ENCODE results near the gene PIP4P1.
A peak's percentile ranks its signal among the peaks of the same experiment; 100 is the strongest.
"Not testable (repeated sequence)": the region's sequence is repeated elsewhere in the genome, so short reads cannot be mapped to it uniquely, and the experiment has no call there.

Gene PIP4P1

DNA sequence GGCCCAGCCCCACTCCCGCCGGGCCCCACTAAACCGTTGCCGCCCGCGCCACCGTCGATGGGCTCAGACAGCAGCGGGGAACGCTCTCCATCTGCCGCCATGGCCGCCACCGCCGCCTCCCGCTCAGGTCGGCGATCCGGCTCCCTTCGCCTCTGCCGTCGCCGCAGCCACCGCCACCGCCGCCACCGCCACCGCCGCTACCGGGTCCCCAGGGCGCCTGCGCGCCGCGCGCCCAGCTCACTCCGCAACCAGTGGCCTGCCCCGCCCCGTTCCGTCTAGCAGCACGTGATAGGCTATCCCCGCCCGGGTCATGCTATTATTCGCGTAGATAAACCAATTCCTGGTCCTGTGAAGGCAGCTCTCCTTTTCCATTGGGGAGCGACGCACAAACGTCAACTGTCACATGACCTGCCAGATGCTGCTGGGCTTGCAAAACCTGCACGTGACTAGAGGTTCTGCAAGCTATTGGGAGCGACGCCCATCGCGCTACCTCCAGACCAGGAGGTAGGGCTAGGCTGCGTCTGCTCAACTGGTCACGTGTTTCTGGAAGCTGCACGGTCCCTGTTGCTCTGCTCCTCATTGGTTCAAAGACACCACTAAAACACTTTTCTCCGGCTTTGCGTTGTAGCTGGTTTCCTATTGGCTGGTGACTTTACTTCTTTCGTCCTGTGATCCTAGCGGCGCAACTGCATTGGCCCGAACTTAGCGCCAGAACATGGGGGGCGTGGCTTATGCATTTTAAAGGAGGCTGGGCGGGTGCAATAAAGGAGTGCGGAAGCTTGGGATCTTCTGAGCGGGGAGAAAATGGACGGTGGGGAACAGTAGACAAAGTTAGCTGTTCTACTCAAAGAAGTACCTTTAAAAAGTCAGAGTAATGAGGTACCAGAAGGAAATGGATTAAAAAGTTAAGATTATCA is at the start of gene PIP4P1:
Gene PIP4P1 (minus strand): TSS at position 210 of the 917 bp plus-strand sequence. CDS start 109 bp downstream, at position 101.
- DNase-seq = peak; percentile 86 to 100

DNA sequence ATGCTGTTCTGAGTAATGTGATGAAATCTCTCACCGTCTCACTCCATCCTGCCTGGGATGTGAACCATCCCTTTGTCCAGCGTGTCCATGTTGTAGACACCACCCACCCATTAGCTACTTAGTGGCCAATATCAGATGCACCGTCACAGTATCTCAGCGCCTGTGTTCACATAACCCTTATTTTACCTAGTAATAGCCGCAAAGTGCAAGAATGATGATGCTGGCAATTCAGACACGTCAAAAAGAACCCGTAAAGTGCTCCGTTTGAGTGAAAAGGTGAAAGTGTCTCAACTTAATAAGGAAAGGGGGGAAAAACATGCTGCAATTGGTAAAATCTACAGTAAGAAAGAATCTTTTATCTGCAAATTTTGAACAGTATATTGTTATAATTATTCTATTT is 47.1 kb upstream of the PIP4P1 start:
- DNase-seq = no peak

DNA sequence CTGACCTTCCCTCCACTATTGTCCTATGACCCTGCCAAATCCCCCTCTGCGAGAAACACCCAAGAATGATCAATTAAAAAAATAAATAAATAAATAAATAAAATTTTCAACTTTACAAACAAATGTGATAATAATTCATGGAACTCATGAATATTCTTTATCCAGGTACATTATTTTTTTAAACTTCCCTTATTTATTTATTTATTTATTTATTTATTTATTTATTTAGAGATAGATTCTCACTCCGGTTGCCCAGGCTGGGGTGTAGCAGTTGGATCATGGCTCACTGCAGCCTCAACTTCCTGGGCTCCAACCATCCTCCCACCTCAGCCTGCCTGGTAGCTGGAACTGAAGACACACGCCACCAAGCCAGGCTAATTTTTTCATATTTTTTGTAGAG is 46.3 kb upstream of the PIP4P1 start:
- DNase-seq = not testable (repeated sequence)

DNA sequence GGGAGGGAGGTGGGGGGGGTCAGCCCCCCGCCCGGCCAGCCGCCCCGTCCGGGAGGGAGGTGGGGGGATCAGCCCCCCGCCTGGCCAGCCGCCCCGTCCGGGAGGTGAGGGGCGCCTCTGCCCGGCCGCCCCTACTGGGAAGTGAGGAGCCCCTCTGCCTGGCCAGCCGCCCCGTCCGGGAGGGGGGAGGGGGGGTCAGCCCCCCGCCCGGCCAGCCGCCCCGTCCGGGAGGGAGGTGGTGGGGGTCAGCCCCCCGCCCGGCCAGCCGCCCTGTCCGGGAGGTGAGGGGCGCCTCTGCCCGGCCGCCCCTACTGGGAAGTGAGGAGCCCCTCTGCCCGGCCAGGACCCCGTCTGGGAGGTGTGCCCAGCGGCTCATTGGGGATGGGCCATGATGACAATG is 45.5 kb upstream of the PIP4P1 start:
- not testable (repeated sequence) for DNase-seq

DNA sequence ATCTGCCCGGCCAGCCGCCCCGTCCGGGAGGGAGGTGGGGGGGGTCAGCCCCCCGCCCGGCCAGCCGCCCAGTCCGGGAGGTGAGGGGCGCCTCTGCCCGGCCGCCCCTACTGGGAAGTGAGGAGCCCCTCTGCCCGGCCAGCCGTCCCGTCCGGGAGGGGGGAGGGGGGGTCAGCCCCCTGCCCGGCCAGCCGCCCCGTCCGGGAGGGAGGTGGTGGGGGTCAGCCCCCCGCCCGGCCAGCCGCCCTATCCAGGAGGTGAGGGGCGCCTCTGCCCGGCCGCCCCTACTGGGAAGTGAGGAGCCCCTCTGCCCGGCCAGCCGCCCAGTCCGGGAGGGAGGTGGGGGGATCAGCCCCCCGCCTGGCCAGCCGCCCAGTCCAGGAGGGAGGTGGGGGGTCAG is 45.0 kb upstream of the PIP4P1 start:
- DNase-seq = not testable (repeated sequence)

DNA sequence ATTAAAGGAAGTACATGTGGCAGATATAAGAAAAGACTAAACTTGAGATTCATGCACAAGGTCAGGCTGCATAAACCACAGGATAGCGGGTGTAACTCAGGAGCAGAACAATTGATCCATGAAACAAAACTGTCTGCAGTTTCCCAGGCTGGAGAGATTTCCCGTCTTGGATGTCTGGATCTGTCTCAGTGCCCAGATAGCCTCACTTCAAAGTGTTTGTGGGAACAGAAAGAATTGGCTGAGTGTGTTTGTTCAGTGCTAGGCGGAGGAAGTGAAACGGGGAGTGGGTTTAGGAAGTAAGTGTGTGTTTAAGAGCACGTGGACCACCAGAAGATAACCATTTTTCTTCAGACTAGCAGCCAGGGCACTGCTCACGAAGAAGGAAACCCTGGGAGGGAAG is 42.7 kb upstream of the PIP4P1 start:
- DNase-seq = no peak

DNA sequence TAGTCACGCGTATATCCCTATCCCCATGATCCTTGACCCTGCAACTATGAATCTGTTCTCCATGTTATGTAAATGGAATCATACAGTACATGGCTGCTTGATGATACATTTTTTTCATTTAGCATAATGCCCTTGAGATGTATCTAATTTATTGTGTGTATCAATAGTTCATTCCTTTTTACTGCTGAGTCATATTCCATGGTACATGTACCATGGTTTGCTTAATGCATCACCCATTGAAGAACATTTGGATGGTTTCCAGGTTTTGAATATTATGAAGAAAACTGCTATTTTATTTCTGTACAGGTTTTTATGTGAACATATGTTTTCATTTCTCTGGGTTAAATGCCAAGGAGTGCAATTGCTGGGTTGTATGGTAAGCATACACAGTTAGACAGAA is 40.1 kb upstream of the PIP4P1 start:
- no peak for DNase-seq

DNA sequence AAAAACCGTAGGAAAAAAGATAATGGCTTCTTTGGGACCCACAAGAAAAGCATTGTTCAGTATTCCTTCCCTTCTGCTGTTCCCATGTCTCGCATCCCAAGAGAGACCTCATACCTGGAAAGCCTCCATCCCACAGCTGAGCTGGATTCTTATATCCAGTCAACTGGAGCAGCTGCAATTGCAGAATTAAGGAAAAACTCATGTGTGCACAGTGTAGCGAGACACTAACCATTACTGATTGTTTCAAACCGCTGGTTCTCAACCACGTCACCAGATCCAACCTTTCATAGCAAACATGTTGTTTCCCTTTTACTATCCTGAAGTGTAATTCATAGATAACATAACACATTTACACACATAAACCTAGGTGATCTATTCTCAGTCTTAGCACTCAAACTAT is 38.6 kb upstream of the PIP4P1 start:
- DNase-seq = no peak

DNA sequence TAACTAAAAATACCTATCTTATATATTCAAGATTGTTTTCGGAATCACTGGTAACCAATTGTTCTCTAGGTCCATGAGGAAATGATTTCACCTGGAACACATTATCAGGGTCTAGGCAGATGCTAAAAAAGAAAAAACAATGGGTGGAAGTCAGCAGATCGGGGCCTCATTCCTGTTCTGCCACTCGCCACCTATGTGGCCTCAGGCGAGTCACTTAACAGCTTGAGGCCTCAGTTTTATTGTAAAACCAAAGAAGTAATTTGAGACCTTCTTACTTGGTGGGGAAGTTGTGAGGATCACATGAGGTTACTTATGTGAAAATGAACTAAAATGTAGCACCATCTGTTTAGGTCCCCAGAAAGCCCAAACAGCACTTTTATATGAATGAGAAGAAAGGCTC is 37.9 kb upstream of the PIP4P1 start:
- DNase-seq = no peak

DNA sequence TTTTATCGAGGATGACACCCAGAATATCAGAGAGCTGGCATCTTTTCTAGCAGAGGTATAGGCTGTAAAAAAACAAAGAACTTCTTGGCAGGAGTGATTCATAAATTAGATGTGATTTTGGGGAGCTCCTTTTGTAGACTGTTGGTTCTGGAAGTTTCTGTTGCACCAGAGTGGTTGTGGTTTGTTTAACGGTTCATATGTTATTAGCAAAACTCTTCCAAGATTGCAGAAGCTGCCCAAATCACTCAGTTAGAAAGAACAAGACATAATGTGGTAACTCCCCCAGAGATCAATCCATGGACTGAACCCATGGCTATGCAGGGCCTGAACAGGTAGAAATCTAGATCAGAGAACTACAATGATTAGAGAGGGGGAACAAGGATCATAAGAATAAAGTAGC is 37.4 kb upstream of the PIP4P1 start:
- no peak for DNase-seq

DNA sequence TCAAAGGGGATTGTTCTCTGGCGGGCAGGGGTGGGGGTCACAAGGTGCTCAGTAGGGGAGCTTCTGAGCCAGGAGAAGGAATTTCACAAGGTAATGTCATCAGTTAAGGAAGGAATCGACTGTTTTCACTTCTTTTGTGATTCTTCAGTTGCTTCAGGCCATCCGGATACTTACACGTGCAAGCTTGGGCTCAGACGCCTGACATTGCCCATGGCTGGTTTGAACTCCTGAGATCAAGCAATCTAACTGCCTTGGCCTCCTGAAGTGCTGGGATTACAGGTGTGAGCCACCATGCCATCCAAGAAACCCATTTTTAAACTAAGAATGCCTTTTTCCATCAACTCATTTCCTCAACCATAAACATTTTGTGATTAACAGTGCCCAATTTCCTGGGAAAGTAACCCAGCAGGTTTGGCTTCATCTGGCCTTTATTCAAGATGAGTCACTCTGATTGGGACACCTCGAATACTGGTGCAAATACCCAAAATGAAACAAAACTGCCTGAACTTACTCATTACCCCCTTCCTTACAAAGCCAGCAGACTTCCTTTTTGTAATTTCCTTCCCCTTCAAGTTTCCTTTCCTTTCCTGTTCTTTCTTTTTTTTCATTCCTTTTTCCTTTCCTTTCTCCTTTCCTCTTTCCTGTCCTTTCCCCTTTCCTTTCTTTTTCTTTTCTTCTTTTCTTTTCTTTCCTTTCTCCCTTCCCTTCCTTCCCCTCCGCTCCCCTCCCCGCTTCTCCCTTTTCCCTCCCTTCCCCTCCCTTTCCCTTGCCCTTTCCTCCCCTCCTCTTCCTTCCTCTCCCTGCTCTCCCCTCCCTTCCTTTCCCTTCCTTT is 33.9 kb upstream of the PIP4P1 start:
- DNase-seq = peak in 1 of 2 donors; percentile 20

DNA sequence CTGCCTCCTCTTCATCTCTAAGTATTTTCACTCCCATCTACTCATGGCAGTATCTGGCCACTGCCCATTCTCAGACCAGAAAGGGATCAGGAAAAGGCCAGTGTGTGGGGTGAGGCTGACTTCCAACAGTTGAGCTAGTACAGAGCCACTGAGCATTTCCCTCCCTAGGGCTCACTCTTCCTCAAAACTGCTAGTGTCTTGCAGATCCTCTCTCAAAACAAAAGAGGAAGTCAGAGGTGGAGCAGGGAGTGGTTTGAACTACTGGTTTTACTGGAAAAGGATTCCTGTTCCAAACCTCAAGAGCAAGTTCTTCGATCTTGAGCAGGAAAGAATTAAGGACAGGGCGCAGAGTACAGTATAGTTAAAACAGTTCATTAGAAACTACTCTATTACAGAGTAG is 32.4 kb upstream of the PIP4P1 start:
- DNase-seq = peak in 1 of 2 donors; percentile 36

DNA sequence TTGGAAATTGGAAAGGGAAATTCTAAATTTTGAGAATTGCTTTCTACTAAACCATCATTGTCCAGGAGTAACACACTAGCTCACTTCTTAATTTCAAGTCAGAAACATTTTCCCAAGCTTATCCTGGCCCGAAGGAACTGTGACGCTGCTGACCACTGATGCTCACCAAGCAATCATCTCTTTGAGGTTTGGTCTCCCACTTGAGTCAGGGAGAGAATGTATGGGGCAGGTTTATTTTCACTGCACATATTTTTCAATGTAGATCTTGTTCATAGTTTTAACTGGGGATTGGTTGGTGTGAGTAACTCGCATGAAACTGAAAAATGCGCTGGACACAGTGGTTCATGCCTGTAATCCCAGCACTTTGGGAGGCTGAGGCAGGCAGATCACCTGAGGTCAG is 31.3 kb upstream of the PIP4P1 start:
- no peak for DNase-seq

DNA sequence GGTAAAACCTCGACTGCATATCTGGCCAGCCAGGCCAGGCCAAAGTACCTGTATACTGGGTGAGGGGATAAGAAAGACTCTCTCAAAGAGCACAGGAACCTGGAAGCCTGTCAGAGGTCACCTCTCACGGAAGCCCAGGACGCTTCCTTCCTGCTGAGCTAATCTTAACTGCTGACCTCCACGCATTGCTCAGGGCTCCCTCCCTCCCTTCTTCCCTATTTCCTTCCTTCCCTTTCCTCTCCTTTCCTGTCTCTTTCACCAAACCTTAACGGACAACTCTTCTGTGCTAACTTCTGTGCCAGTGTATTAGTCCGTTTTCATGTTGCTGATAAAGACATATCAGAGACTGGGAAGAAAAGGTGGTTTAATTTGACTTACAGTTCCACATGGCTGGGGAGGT is 29.3 kb upstream of the PIP4P1 start:
- no peak for DNase-seq

DNA sequence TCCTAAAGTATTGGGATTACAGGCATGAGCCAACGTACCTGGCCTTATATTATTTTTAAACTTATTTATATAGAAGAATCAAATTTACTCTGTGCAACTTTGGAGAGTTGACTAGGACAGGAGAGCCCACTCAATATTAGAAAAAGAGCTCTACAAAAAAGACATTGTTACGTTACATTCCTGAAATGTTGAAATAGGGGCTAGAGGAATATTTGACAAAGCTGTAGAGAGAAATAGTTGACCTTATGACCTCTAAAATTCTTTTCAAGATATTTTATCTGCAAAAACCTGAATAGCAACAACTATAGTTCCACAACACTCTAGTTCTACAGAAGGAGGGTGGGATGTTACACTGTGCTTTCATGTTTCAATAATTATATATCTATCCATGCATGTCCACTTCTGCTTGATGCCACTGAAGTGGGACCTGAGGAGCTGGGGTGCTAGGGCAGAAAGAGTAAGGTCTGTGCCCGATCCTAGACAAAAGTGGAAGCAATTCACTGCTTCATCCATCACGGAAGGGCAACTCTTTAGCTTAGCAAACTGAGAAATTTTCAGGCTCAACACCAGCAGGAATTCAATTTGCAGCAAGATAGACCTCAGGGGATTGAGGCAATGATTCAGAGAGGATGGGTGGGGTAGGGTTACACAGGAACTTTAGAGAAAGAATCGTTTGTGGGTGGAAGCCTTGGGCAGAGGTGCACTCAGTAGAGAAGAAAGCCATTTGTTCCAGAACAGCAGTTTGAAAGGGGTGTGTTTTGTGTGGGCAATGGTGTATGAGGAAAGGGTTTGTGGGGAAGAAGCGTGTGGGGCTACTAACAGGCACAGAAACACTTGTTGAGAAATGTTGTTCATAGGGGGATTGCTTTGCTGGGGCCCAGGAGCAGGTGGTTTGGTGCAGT is 28.1 kb upstream of the PIP4P1 start:
- no peak for DNase-seq

DNA sequence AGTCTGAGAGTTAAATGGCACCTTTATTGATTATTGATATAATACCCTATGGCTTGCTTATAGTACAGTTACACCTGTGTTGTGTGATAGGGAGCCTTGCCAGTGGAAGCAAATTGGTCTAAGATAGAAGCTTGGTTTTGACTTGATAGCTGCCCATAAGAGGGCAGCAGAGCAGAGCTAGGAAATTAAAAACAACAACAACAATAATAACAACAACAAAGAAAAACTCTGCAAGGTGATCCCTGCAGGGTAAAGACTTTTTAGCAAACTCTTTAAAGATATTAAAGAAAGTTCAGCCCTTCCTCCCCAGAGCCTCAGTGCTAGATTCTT is 26.1 kb upstream of the PIP4P1 start:
- DNase-seq = no peak

DNA sequence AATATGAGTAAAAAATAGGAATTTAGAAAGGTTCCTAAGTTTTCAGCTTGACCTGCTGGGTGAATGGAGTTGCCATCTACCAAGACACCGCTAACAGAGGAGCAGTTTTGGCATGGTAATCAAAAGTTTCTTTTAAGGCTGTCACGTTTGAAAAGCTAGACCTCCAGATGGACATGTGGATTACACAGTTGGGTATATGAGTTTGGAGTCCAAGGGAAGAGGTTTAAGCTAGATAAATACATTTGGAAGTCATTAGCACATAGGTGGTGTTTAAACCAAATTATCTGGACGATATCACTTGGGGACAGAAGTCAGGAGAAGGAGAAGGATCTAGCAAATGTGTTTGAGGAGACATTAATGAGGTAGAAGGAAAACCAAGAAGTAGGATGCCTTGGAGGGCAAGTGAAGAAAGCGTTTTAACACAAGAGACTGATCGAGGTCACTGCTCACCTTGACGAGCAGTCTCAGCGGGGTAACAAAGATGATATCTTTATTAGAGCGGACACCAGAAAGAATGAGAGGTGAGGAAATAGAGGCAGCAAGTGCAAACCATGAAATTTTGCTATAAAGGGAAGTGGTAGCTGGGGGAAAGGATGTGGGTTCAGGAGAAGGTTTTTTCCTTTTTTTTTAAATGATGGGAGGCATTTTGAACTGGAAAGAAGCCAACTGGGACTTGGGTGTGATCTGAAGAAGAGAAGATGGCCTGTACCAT is 25.6 kb upstream of the PIP4P1 start:
- DNase-seq = no peak

DNA sequence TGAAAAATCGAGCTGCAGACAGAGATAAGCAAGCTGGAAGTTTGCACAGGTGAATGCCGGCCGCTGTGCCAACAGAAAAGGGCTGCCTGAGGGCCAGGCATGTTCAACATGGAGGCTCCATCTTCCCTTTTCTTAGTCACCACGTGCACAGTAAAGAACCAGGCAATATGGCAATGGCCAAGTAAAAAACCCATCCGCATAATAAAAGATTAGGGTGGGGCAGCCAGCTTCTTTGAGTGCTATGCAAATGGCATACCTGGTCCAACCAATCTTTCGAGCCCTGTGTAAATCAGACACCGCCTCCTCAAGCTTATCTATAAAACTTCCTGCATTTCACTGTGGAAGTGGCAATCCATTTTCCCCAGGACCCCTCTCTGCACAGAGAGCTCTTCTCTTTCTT is 24.7 kb upstream of the PIP4P1 start:
- DNase-seq = no peak

DNA sequence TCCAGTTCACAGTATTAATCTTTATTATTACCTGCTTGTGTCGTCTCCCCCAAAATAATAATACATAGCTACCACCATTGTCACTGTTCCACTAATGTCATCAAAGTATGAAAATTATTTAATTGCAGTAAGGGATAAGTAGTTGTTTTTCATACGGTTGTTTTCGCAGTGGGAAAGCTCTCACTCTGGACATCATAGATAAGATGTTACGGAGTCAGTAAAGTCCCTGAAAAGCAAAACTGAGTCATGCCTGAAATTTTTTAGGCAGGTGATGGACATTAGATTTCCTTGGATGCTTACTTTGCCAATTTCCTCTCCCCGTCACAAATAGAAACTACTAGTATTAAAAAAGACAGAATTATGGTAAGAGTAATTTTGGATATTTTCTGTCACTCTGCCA is 21.1 kb upstream of the PIP4P1 start:
- no peak for DNase-seq

DNA sequence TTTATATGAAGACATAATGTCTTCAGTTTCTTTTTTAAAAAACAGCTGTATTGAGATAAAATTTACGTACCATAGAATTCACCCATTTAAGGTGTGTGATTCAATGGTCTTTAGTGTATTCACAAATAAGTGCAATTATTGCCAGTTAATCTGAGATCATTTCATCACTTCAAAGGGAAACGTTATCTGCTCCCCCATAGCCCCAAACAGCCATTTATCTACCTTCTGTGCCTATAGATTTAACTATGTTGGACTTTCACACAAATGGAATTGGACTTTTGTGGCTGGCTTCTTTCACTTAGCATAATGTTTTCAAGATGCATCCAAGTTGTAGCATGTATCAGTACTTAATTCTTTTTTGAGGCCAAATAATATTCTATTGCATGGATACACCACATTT is 17.7 kb upstream of the PIP4P1 start:
- no peak for DNase-seq

DNA sequence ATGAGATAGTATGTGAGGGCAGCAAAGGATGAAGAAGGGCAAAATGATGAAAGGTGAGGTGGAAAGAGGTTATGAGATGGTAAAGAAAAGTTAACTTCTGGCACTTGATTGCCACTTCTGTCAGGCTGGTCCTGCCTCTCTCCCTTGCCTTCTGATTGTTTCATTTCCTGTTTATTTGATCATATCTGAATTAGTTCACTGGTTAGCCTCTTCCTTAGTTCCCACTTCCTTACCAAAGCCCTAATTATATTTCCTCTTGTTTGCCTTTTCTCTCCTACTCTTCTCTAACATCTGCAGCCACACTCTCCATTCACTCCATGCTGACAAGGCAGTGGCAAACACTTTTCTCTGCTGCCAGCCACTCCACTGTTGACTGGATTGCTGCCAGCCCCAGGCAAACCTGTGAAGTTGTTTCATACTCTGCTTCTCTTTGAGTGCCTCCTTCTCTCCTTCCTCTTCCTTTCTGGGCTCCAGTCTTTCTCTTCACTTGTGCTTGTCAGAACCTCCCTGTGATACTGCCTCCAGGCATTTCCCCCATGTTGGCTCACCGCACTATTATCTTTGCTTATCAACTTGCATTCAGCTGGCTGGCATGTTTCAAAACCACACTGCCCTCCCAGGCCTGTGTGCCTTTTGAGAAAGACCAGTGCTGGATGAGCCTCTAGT is 16.1 kb upstream of the PIP4P1 start:
- peak in 1 of 2 donors; percentile 23 for DNase-seq

DNA sequence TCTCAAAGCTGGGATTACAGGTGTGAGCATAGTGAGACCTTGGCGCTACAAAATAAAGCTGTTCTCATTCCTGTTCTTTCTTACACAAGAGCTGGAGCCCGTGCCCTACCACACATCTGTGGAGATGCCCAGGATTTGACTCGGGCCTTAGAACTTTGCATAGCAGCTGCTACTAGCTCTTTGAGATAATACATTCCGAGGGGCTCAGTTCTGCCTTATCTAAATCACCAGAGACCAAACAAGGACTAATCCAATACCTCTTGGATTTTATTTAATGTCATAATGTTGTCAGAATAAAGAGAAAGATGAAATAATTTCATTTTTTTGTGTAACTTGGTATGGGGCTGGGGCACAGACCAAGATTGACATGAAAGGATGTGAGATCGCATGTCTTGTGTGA is 15.5 kb upstream of the PIP4P1 start:
- DNase-seq = no peak
